Fibroblast of the aortic adventitia (primary cell): ENCODE results near the gene SERPINA1. TPM values are rescaled to one million over a fixed set of nuclear protein-coding genes. Genes with fewer than 3 reads are reported as not detected.

Experiments
- DNase-seq: peaks from one replicate; pipeline ENCODE4 v3.0.0-alpha.2; 2010; ENCODE audit warnings: low read depth
- H3K4me3 ChIP-seq: 2 replicates; pipeline ENCODE4 v1.5.1; 2011; ENCODE audit warnings: low read depth, mild to moderate bottlenecking, control low read depth, low read length, moderate library complexity
- CTCF ChIP-seq: IDR thresholded peaks from 2 replicates; pipeline ENCODE4 v1.5.1; 2011; ENCODE audit warnings: mild to moderate bottlenecking, low read length, control low read depth, inconsistent platforms; ENCODE audit not compliant: insufficient read depth
- total RNA-seq: library from RNA; depleted of rRNA; stranded (reverse); fragments of >200 nt; gene quantifications from 2 replicates; pipeline ENCODE4 v1.2.3, GENCODE V29; 2012; ENCODE audit warnings: low replicate concordance

SERPINA1 gene
- total RNA-seq, 1 donor = not detected

- DNase-seq = no peak
- H3K4me3 ChIP-seq = no peak overlapping the region
These were observed 4.6 kb downstream of the SERPINA1 start for GRCh38 chr14:94383777-94384176.

GRCh38 chr14:94382716-94383596 lies 5.4 kb downstream of the SERPINA1 start:
- TF ChIP-seq CTCF = no peak
- DNase-seq = no peak
- H3K4me3 ChIP-seq = no peak overlapping the region

More at GRCh38 chr14:94383777-94384176, 4.6 kb downstream of the SERPINA1 start:
- TF ChIP-seq CTCF = no peak

GRCh38 chr14:94382099-94382715 lies 6.2 kb downstream of the SERPINA1 start:
- no peak for DNase-seq
- TF ChIP-seq CTCF = no peak
- no peak overlapping the region for H3K4me3 ChIP-seq

GRCh38 chr14:94381149-94382030 lies 7.0 kb downstream of the SERPINA1 start:
- TF ChIP-seq CTCF = no peak
- no peak for DNase-seq
- H3K4me3 ChIP-seq = no peak overlapping the region

GRCh38 chr14:94380225-94381148 lies 7.9 kb downstream of the SERPINA1 start:
- DNase-seq = no peak
- no peak overlapping the region for H3K4me3 ChIP-seq
- no peak for TF ChIP-seq CTCF
